K562 treated with DMSO at 1 percent for 12 hours (cell line): ENCODE measurements around the gene ZNF391. TPM values are rescaled to one million over a fixed set of nuclear protein-coding genes. Genes with fewer than 3 reads are reported as not detected.

Experiments
- total RNA-seq: library from RNA; unstranded; fragments of 300-600 nt; gene quantifications from 2 replicates; pipeline ENCODE4 v1.2.3, GENCODE V29; 2022; ENCODE audit not compliant: insufficient read depth

ZNF391 gene
- total RNA-seq: 4.5 and 5.9 TPM in 2 replicates

DNA sequence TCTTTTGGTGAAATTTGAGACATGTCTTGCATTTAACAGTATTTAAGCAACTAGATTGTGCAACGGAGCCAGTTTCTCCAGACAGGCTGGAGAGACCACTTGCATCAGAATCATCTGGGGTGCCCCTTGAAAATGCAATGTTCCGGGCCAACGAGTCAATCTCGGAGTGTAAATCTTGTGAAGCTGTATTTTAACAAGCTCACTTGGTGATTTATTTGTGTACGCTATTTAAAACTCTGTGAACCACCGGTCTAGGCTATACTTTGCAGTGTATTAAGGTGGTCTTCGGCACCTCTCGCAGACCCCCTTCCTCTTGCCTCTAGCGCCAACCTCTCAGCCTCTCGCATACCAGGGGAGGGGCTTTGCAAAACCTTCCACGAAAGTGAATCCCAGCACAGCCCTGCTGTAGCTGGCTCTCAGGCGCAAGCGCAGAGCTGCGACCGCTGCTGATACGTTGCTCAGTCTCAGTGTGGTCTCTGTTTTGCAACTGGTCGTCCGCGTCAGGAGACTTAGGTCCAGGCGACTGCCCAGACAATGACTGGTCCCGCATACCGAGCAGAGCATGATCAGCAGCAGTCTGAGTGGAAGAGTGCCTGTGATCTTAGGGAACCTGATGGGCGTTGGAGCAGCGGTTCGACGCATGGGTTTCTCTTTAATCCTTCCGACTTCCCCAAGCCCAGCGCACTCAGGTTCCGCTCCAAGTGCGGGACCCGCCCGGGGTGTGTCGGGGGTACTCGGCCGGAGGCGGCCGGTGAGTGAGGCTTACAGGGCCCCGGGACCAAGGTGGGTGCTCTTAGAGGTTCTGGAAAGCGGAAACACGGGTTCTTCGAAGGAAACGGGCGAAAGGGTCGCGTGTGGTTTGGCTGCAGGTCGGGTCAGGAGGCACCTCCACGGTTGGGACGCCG is at the start of gene ZNF391:
Gene ZNF391, plus strand, starts transcription at position 467 of the 905 bp plus-strand sequence. CDS start 11,612 bp downstream, outside the sequence.

Other genes starting within 250 kb of the ZNF391 start
- gene PRSS16, start 141.1 kb upstream of the ZNF391 start, total RNA-seq: 40.6 and 61.3 TPM in 2 replicates
- not detected in 2 replicates for gene POM121L2, start 76.5 kb upstream of the ZNF391 start, total RNA-seq
- gene ZNF184, start 84.3 kb downstream of the ZNF391 start, total RNA-seq: 4.8 and 14.9 TPM in 2 replicates